ENCODE data around the gene LMX1A.

Gene LMX1A

GRCh38 chr1:165265196-165265838 lies 91.2 kb downstream of the LMX1A start:
- no peak for DNase-seq (ENCODE audit: low spot score)

- DNase-seq (ENCODE audit: low spot score) = no peak
These were observed 96.6 kb downstream of the LMX1A start for GRCh38 chr1:165259706-165260428.

GRCh38 chr1:165259236-165259635 lies 97.3 kb downstream of the LMX1A start:
- no peak for DNase-seq (ENCODE audit: low spot score)

GRCh38 chr1:165257969-165258459 lies 98.5 kb downstream of the LMX1A start:
- DNase-seq (ENCODE audit: low spot score) = peak; percentile 82

- no peak for DNase-seq (ENCODE audit: low spot score)
These were observed 101.5 kb downstream of the LMX1A start for GRCh38 chr1:165254896-165255625.

- DNase-seq (ENCODE audit: low spot score) = no peak
These were observed 102.1 kb downstream of the LMX1A start for GRCh38 chr1:165254376-165254775.

GRCh38 chr1:165253818-165254254 lies 102.7 kb downstream of the LMX1A start:
- no peak for DNase-seq (ENCODE audit: low spot score)

DNA sequence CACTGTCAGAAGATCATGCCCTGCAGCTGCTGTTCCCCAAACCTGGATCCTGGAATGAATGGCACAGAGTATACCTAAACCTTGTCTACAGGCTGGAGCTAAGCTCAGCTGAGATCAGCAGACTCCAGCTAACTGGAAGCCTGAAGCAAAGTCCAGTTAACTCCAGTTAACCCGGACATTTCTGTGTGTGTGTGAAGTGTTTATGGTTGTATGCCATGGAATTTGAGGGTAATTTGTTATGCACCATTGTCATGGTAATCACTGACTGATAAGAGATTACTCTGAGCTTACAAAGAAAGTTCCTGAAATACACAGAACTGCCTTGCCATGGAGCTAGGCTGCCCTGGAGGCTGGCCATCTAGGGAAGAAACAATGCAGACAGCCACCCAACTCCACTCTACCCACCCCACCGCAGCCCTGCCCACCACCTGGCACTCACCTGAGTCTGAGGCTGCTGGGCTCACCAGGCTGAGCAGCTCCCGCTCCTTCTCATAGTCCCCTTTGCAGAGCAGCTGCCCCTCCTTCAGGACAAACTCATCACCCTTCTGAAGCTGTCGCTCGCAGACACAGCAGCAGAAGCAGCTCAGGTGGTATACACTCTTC lies 107.4 kb downstream of the LMX1A start:
- DNase-seq (ENCODE audit: low spot score) = no peak

DNA sequence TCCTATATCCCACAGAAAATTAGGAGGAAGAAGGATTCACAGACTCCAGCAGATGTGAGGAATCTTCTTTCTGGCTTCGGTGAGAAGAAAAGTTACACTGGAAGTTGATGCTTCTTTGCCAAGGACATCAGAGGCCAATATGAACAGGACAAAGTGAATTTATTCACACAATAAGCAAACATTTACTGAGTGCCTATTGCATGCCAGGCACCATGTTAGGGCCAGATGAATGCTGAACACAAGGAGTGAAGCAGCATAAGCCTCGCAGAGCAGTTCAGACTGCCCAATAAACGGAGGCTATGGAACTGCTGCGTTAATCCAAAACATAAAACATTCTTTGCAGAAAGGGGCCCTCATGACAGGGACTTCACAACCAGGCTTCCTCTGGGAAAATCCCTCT lies 114.6 kb downstream of the LMX1A start:
- DNase-seq (ENCODE audit: low spot score) = no peak

DNA sequence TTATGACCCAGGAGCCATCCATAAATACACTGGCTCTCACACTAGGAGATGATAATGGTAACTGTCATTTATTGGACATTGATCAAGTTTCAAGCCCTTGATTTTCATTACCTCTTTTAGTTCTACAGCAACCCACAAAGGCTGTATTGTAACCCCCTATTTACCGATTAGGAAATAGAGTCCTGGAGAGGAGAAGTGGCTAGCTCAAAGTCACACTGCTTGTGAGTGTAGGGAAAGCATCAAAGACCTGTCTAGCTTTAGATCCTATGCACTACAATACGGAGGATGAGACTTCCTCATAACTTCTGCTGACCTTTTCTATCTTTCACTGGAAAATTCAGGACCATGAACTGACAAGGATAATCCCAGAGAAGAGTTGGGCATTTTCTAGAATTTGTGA lies 115.2 kb downstream of the LMX1A start:
- no peak for DNase-seq (ENCODE audit: low spot score)

DNA sequence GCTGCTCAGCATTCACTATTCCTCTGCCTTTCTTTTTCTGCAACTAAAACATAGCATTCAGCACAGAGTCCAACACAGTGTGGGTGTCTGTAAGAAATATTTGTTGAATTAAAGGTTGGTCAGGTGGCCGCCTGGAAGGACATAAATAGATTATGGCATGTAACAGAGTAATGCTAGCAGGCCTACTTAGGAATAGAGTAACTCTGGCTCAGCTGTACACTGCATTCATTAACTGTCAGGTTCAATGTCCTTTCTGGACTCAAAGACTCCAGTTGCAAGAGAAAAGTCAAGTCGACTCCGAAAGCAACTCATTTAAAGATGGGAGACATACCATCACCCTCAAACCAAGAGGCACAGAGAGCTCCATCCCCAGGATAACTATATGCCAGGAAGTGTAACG lies 116.0 kb downstream of the LMX1A start:
- DNase-seq (ENCODE audit: low spot score) = no peak

DNA sequence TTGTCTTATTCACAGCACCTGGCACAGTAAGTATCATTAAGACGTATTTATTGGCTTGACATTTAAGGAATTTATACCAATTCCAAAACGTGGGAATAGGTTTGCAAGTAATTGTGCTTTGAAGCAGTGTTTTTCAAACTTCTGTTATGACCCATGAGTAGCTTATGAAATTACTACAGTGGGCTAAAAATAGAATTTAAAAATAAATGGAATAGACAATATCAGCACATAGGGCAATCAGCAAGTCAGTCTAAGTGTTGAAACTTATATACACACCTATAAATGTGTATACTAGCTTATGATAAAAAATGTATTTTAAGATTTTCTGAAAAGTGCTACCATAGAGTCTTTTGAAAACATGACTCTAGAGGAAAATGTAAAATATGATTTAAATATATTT lies 116.6 kb downstream of the LMX1A start:
- no peak for DNase-seq (ENCODE audit: low spot score)

DNA sequence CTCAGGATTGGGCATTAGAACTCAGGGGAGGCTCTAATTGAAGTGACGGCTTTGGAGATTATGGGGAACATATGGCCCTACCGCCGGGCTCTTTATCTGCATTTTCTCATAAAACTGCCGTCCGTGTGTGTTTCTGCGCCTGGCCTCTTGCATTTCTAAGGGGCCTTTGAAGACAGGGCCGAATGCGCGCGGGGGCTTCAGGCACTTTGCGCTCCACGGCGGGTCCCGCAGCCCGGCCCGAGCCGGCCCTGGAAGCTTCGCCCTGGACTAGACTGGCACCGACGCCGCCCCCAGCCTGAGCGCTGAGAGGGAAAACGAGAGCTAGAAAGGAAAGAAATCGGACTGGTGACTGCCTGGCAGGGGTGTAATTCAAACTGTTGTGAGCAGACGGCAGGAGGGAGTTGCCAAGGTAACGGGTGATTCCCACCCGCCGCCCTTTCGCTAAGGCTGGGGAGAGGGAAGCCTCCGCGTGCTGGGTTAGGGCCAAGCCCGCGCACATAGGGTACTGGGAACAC lies 120.7 kb downstream of the LMX1A start:
- peak; percentile 83 for DNase-seq (ENCODE audit: low spot score)

DNA sequence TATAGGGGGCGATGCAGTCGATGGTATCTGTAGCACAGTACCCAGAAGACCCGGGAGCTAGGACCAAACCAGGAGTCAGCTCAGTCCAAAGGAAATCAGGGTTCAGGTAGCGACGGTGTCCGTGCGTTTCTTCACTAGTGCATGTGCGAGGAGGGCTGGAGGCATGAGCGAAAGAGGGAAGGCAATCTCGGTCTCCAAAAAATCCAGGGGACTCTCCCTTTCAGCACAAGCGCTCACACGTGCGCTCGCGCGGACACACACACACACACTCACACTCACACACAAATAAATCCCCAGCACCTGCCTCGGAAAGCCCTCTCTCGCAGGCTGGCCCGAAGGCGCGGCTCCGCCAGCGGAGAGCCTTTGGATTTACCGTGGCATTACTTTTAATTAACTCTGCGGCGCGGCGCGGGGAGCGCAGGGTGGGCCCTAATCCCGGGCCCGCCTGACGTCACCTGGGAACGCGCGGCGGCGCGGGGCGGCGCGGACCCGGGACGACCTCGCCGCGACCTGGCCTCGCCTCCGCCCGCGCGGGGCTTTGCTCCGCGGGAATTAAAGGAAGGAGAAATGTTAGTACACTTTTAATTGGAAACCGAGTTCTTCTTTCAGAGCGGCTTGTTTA lies 121.2 kb downstream of the LMX1A start:
- DNase-seq (ENCODE audit: low spot score) = peak; percentile 98

DNA sequence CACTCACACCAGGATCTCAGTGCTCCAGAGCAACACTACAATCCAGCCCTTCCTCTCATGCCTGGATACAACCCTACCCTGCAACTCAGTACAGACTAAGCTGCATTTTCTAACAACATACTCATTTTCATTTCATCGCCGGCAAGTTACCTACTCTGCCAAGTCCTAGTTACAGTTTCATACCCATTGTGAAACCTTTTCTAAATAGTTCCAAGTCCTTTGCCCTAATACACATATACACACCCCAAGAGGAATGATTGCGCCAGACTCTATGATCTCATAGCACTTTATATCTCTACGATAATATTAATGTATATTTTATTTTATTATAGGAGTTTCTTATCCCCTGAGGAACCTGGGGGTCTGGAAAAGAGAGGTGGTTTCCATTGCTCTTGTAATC lies 122.4 kb downstream of the LMX1A start:
- DNase-seq (ENCODE audit: low spot score) = no peak

- DNase-seq (ENCODE audit: low spot score) = no peak
These were observed 127.8 kb downstream of the LMX1A start for GRCh38 chr1:165228676-165229075.

GRCh38 chr1:165228111-165228655 lies 128.3 kb downstream of the LMX1A start:
- DNase-seq (ENCODE audit: low spot score) = no peak

- no peak for DNase-seq (ENCODE audit: low spot score)
These were observed 130.2 kb downstream of the LMX1A start for GRCh38 chr1:165226326-165226725.

GRCh38 chr1:165225650-165226049 lies 130.9 kb downstream of the LMX1A start:
- no peak for DNase-seq (ENCODE audit: low spot score)

- no peak for DNase-seq (ENCODE audit: low spot score)
These were observed 131.5 kb downstream of the LMX1A start for GRCh38 chr1:165225062-165225461.

GRCh38 chr1:165224504-165224903 lies 132.0 kb downstream of the LMX1A start:
- DNase-seq (ENCODE audit: low spot score) = no peak

- DNase-seq (ENCODE audit: low spot score) = no peak
These were observed 133.9 kb downstream of the LMX1A start for GRCh38 chr1:165222580-165222979.
